Loucy (cell line): ENCODE data around the gene GPI.

Source experiments
- H2AFZ ChIP-seq: fragments of 200-600 bp; sonication (generic); 2 replicates; pipeline ENCODE4 v1.6.0; 2016; ENCODE audit warnings: antibody characterized with exemption, mild to moderate bottlenecking, low read length, moderate library complexity
- H3F3A ChIP-seq: fragments of 200-600 bp; 2 replicates; pipeline ENCODE4 v1.6.0; 2016; ENCODE audit warnings: antibody characterized with exemption, low read depth, mild to moderate bottlenecking
- H3K27me3 ChIP-seq: fragments of 200-600 bp; sonication (generic); 2 replicates; pipeline ENCODE4 v1.6.1; 2014; ENCODE audit warnings: low read length, mild to moderate bottlenecking; ENCODE audit not compliant: insufficient read depth, poor library complexity, severe bottlenecking
- H3K36me3 ChIP-seq: fragments of 200-600 bp; sonication (generic); 2 replicates; pipeline ENCODE4 v1.6.1; 2016; ENCODE audit warnings: low read length; ENCODE audit not compliant: insufficient read depth
- H3K4me1 ChIP-seq: fragments of 200-600 bp; sonication (generic); 2 replicates; pipeline ENCODE4 v1.5.1; 2014; ENCODE audit warnings: low read length, mild to moderate bottlenecking; ENCODE audit not compliant: insufficient read depth, poor library complexity, severe bottlenecking
- H3K4me2 ChIP-seq: fragments of 200-600 bp; sonication (generic); 2 replicates; pipeline ENCODE4 v1.6.0; 2014; ENCODE audit warnings: antibody characterized with exemption, low read length, low read depth, mild to moderate bottlenecking; ENCODE audit not compliant: poor library complexity, severe bottlenecking
- H3K4me3 ChIP-seq: fragments of 200-600 bp; sonication (generic); 2 replicates; pipeline ENCODE4 v1.5.1; 2014; ENCODE audit warnings: low read length, mild to moderate bottlenecking, mixed read lengths; ENCODE audit not compliant: poor library complexity, severe bottlenecking
- H3K79me2 ChIP-seq: fragments of 200-600 bp; sonication (generic); 2 replicates; pipeline ENCODE4 v1.6.1; 2014; ENCODE audit warnings: low read length; ENCODE audit not compliant: insufficient read depth
- H3K9ac ChIP-seq: fragments of 200-600 bp; sonication (generic); 2 replicates; pipeline ENCODE4 v1.6.0; 2014; ENCODE audit warnings: mild to moderate bottlenecking, low read depth, low read length, moderate library complexity; ENCODE audit not compliant: poor library complexity, severe bottlenecking
- H3K9me2 ChIP-seq: fragments of 200-600 bp; sonication (generic); replicated peaks from 2 replicates; pipeline ENCODE4 v1.6.1; 2016; ENCODE audit warnings: low read depth, low read length, mixed read lengths
- H3K9me3 ChIP-seq: fragments of 200-600 bp; sonication (generic); 2 replicates; pipeline ENCODE4 v1.6.1; 2014; ENCODE audit warnings: mild to moderate bottlenecking, antibody characterized with exemption, low read length, low read depth; ENCODE audit not compliant: insufficient read depth
- H4K20me1 ChIP-seq: fragments of 200-600 bp; sonication (generic); 2 replicates; pipeline ENCODE4 v1.6.0; 2014; ENCODE audit warnings: antibody characterized with exemption, low read length, mild to moderate bottlenecking; ENCODE audit not compliant: insufficient read depth, poor library complexity, severe bottlenecking
- CTCF ChIP-seq: fragments of 200-600 bp; sonication (generic); conservative IDR thresholded peaks from 2 replicates; pipeline ENCODE4 v1.5.1; 2014; ENCODE audit warnings: mild to moderate bottlenecking, antibody characterized with exemption, low read length
- EZH2phosphoT487 ChIP-seq: fragments of 200-600 bp; IDR thresholded peaks from 2 replicates; pipeline ENCODE4 v1.6.1; 2018; ENCODE audit warnings: antibody characterized with exemption, mild to moderate bottlenecking, moderate library complexity, borderline replicate concordance

Gene GPI

GRCh38 chr19:34362679-34363069 is 2.3 kb upstream of the GPI start:
- no peak for TF ChIP-seq EZH2phosphoT487
- TF ChIP-seq CTCF = no peak
- Histone ChIP-seq H3F3A (0 out of 2 replicates have a peak, but pooled peaks cover 8% of the 10 kb centered on the region), H3K9ac (peak overlapping the region; percentile 31), H3K79me2 (peaks cover 30% of the 10 kb centered on the region), H3K4me3 (no peak overlapping the region), H2AFZ (no peak overlapping the region), H4K20me1 (peaks cover 24% of the 10 kb centered on the region), H3K9me2 (no peaks in the 10 kb centered on the region), H3K9me3 (no peaks in the 10 kb centered on the region), H3K36me3 (peaks cover 10% of the 10 kb centered on the region; the same call in 1 of the 2 replicates), H3K27me3 (no peaks in the 10 kb centered on the region), H3K4me2 (peak overlapping the region; percentile 17), H3K4me1 (peaks cover 44% of the 10 kb centered on the region)

- peak overlapping the region; percentile 17 for H3K4me2 ChIP-seq
- H2AFZ ChIP-seq = no peak overlapping the region
- no peak for TF ChIP-seq EZH2phosphoT487
- no peak for TF ChIP-seq CTCF
- H3K4me1 ChIP-seq = peaks cover 44% of the 10 kb centered on the region
- peaks cover 12% of the 10 kb centered on the region; the same call in 1 of the 2 replicates for H3K36me3 ChIP-seq
- peak overlapping the region; percentile 31 for H3K9ac ChIP-seq
- H3K9me3 ChIP-seq = no peaks in the 10 kb centered on the region
- H4K20me1 ChIP-seq = peaks cover 27% of the 10 kb centered on the region
- 0 out of 2 replicates have a peak, but pooled peaks cover 8% of the 10 kb centered on the region for H3F3A ChIP-seq
- peaks cover 34% of the 10 kb centered on the region for H3K79me2 ChIP-seq
- no peak overlapping the region for H3K4me3 ChIP-seq
- H3K9me2 ChIP-seq = no peaks in the 10 kb centered on the region
- no peaks in the 10 kb centered on the region for H3K27me3 ChIP-seq
Measured at GRCh38 chr19:34363094-34363493, 1.9 kb upstream of the GPI start.

GRCh38 chr19:34363930-34364329 is 1.1 kb upstream of the GPI start:
- Histone ChIP-seq H3K9ac (peak overlapping the region; percentile 43), H3K9me2 (no peaks in the 10 kb centered on the region), H3K4me1 (peaks cover 44% of the 10 kb centered on the region), H3K36me3 (peaks cover 20% of the 10 kb centered on the region; the same call in 1 of the 2 replicates), H3K4me3 (peak overlapping the region; percentile 98), H3K4me2 (peak overlapping the region; percentile 90), H3K9me3 (no peaks in the 10 kb centered on the region), H3F3A (0 out of 2 replicates have a peak, but pooled peaks cover 8% of the 10 kb centered on the region), H4K20me1 (peaks cover 36% of the 10 kb centered on the region), H2AFZ (no peak overlapping the region), H3K27me3 (no peaks in the 10 kb centered on the region), H3K79me2 (peaks cover 39% of the 10 kb centered on the region)
- TF ChIP-seq EZH2phosphoT487 (no peak), CTCF (no peak)
